Fibroblast of skin of back (primary cell): ENCODE data around the gene OLA1.
A peak's percentile ranks its signal among the peaks of the same experiment; 100 is the strongest.

Experiments used
- DNase-seq: peaks from one replicate; pipeline ENCODE4 v3.0.0-alpha.2; 2013

The OLA1 gene

GRCh38 chr2:174031226-174031625 is 217.1 kb downstream of the OLA1 start:
- DNase-seq = no peak

- no peak for DNase-seq
These were observed 219.4 kb downstream of the OLA1 start for GRCh38 chr2:174028935-174029334.

- DNase-seq = no peak
These were observed 220.4 kb downstream of the OLA1 start for GRCh38 chr2:174027956-174028355.

GRCh38 chr2:174026122-174026845 is 222.0 kb downstream of the OLA1 start:
- DNase-seq = peak; percentile 62

- peak; percentile 83 for DNase-seq
These were observed 222.8 kb downstream of the OLA1 start for GRCh38 chr2:174025271-174026121.

- peak; percentile 72 for DNase-seq
These were observed 223.6 kb downstream of the OLA1 start for GRCh38 chr2:174024524-174025270.

- peak; percentile 70 for DNase-seq
These were observed 224.5 kb downstream of the OLA1 start for GRCh38 chr2:174023591-174024523.
